Ammon's horn (tissue), 1 donor: Measurements from ENCODE around the gene AJAP1.

Experiments used
- DNase-seq: peaks from one replicate; pipeline ENCODE4 v3.0.0-alpha.2; 2016; ENCODE audit warnings: low spot score

AJAP1 gene

GRCh38 chr1:4701276-4701675 is 46.9 kb downstream of the AJAP1 start:
- no peak for DNase-seq

- DNase-seq: no peak
Observed at GRCh38 chr1:4702464-4702863, 48.1 kb downstream of the AJAP1 start.

DNA sequence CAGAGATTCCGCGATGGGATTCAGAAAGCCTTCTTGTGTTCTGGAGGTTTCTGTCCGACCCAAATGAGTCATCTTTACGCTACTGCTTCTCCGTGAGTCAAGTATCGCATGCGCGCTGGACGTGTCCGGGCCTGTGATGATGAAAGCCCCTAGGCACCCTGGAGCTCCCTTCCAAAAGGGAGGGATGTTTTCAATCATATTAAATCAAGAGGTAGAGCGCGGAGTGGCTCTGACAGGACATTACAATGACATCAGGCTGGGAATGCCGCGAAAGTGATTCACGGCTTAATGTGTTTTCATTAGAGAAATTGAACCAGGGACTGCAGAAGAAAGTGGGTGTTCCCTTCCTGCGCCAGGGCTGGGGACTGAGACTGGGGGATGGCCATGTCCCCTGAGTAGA is 48.5 kb downstream of the AJAP1 start:
- DNase-seq: no peak

DNA sequence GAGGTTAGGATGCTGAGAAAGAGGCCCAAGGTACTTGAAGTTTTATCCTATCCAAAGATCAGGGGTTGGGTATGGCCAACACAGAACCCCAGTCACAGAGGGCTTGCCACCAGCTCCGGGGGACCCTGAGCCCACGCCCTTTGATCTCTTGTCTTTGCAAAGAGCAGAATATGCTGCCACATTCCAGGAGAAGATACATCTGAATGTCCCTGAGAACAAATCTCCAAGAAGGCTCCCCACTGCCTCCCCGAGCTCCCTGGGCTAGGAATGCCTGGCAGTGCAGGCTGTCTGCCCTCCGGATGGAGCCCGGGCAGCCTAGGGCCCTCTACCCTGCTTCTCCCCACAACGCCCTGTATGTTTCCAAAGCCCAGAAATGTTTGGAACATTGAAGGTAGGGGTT is 49.2 kb downstream of the AJAP1 start:
- DNase-seq: no peak

- no peak for DNase-seq
Observed at GRCh38 chr1:4708840-4709507, 54.6 kb downstream of the AJAP1 start.

GRCh38 chr1:4709641-4710040 is 55.2 kb downstream of the AJAP1 start:
- DNase-seq: no peak

- no peak for DNase-seq
Observed at GRCh38 chr1:4710592-4711415, 56.4 kb downstream of the AJAP1 start.

DNA sequence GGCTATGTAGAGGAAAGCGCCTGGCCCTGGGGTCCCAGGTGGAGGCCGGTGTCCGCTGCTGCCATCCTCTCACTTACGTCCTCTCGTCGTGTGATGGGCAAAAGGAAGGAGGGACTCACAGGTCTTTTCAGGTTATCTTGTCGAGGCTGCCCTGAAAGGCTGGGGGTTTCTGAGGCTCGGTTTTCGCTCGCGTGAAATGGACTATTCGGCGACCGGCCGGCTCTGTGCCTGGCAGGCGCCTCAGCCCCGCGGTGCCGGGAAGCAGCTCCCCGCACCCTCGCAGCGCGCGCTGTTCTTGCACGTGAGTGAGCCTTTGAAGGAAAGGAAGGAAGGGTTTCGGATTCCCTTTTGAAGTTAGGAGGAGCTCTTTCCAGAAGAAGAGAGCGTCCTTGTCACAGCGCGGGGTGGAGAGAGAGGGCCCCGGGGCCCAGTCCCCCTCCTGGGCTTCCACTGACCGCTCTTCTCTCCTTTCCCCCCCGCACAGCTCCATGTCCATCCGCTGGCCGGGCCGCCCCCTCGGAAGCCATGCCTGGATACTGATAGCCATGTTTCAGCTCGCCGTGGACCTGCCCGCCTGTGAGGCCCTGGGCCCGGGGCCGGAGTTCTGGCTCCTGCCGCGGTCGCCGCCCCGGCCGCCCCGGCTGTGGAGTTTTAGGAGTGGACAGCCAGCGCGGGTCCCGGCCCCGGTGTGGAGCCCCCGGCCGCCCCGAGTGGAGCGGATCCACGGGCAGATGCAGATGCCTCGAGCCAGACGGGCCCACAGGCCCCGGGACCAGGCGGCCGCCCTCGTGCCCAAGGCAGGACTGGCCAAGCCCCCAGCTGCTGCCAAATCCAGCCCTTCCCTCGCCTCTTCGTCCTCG is 57.2 kb downstream of the AJAP1 start:
- no peak for DNase-seq

DNA sequence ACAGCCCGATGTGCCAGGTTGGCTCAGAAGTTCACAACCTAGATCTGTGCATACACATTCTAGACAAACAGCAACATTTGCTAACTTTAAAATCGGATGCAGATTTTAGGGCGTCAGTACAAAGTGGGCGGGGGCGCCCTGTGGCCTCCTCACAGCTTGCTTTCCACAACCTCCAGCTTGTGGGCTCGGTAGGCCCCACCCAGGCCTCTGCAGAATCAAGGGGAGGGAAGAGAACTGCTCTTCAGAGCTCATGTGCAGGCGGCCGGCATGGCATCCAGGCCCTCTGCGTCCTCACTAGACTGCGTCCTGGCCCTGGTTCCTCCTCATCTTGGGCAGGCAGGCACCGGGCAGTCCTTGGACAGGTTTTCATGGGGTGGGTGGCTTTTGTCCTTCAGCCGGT is 59.3 kb downstream of the AJAP1 start:
- DNase-seq: no peak

- no peak for DNase-seq
Observed at GRCh38 chr1:4716406-4716805, 62.0 kb downstream of the AJAP1 start.

DNA sequence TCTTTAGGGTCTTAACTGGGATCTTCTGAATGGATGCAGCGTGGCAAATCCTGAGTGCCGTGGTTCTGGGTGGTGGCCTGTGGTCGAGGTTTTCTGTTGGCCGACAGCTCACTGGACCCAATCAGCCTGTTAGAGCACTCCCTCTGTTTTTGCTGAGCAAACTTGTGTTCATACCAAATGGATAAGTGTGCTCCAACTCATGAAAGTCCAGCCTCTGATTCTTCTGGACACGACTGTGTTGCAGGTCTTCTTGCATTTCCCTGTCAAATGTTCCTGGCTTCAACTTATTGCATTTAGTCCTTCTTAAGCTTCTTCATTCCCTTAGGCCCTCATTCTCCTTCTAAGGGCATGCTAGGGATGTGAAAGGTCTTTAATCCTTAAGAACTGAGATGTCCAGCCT is 63.7 kb downstream of the AJAP1 start:
- DNase-seq: no peak

DNA sequence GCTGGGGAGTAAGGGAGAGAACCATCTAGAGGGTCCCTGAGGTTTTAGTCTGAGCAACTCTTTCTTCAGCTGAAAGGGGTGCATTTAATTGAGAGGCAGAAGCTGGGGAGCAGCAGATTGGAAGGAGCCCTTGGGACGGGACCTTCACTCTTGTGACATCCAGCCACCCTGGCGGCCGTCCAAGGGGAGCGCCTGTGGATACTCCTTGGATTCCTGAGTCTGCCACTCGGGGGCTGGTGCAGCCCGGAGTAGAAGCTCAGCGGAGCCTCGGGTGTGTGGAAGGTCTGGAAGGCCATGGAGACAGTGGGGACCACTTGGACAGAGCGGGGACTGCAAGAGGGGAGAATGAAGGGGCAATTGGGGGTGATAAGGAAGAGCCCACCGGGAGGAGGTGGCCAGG is 68.7 kb downstream of the AJAP1 start:
- DNase-seq: no peak

DNA sequence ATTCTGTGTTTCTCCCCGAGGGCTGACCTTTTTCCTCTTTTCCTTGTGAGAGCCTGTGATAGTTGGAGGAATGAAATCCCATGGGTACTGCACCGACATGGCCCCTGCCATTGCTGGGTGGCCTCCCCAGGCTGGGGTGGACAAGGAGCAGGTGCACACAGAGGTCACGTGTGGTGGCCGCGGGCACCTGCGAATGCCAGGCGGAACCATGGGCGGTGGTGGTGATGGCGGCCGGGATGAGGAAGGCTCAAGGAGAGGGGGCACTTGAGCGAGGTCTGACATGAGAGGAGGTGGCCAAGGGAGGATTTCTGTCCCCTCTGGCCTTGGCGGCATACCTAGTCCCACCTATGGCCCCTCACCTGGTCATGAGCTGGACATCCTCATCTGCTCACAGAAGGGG is 69.6 kb downstream of the AJAP1 start:
- DNase-seq: no peak

DNA sequence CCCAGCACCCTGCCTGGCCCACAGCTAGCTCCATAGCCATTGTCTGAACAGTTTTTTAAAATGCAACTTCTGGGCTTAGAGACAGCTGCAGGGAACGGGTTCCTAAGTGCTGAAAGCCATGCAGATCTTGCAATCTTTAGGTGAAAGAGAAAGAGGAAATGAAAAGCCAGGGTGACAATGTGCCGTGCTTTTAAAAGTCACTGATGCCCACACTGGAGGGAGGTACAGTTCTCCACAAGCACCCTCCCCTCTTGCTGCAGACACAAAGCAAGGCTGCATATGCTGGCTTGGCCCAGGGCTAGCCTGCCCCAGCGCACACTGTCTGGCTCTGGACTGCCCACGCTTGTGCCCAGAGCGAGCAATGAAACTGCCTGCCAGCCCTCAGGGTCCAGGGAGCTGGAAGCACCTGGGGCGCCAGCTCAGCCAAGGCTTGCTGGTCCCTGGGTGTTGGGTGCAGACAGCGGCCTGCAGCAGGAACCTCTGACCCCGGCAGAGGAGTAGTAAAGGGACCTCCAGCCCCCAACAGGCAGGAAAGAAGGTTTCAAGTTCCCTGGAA is 70.4 kb downstream of the AJAP1 start:
- no peak for DNase-seq

DNA sequence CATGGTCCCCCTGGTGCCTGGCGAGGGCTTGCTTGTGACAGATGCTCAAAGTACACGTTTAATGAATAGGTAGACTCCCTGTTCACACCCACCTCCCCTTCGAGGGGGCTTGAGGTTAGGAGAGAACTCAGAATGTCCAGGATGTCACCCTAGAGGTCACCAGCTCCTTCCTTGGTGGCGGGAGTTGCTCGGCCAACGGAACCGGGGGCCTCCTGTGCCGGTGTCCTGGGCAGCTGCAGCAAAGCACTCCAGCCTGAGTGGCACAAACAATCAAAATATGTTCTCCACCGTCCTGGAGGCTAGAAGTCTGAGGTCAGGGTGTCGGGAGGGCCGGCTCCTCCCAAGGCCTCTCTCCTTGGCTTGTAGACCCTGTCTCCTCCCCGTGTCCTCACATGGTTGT is 71.0 kb downstream of the AJAP1 start:
- no peak for DNase-seq

- DNase-seq: peak; percentile 62
Observed at GRCh38 chr1:4726620-4727341, 72.4 kb downstream of the AJAP1 start.

DNA sequence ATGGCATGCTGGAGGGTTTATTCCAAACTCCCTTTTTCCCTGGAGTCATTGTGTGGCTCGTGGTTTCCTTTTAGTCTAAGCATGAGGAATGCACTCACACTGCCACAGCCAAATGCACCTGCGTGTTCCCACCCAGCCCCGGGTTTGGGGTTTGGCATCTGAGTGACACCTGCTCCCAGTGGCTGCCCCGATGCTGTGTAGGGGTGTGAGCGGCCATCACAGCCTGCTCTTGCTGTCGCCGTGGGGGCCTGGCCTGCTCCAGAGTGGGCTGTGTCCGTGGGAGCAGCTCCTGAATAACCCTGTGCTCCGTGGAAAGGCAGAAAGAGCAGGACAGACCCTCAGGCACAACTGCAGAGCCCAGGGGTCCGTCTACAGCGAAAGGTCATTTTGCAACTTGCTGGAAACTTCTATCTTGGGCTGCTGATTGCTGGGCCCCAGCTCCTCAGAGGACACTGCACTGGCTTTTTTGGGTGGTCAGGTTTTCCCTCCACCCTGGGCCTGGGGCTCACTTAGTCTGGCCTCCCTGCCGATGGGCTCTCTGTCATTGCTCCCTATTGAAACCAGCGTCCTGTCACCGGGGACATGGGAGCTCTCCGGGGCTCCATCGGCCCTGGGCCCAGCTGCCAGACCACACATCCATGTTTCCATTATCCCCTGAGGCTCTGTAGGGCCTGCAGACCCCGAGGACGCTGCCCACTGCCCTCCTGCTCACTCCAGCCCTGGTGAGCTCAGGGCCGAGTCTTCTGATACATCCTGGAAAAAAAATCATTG is 74.1 kb downstream of the AJAP1 start:
- no peak for DNase-seq

DNA sequence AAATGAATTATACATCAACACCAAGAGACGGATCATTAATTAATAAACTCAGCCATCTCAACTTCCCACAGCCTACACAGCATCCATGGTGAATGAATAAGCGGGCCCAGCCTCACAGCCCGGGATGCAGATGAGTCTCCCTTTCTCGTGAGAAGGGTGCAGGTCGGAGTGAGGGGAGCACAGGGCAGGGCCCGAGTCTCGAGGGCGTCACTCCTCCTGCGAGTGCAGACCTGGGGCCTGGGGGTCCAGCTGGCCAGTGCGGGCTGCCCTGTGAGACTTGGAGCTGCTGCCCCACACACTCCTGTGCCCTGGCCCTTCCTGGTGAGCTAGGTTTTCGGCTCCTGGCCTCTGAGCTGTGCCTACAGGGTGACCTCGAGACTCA is 74.7 kb downstream of the AJAP1 start:
- DNase-seq: no peak

- no peak for DNase-seq
Observed at GRCh38 chr1:4730078-4730477, 75.7 kb downstream of the AJAP1 start.

DNA sequence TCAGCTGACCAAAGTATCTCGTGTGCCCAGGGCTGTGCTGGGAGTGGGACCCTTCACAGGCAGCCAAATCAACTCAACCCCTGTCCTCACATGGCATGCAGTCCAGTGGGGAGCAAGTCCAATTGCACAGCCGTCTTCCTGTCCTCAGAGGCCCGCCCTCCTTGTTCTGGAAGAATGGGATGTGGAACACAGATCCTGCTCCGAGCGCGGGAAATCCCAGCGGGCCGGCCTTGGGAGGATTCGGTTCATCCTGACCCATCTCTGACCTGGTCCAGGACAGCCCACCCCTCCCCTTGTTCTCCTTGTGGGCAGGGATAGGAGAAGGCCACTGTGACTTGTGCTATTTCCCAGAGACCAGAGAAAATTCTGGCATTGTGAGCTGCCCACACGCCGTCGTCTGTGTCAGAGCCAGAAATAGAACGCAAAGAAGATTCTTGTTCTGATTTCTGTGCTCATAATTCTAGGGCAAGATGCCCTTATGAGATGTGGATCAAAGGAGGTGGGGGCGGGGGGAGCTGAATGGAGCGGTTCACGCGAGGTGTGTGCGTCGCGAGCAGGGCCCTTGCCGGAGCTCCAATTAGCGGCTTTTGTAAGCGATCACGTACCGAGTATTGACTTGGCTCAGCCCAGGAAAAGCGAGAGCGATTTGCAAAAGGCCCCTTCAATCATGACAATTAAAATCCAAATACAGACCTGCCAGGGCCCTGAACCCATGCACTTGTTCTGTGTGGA is 79.2 kb downstream of the AJAP1 start:
- no peak for DNase-seq
